Mesendoderm (in vitro differentiated cells): ENCODE results near the gene NBEA.

Experiments
- DNase-seq: peaks from one replicate; pipeline ENCODE4 v3.0.0; 2013
- H2AK5ac ChIP-seq: 2 replicates; pipeline ENCODE4 v1.6.1; 2013; ENCODE audit warnings: low read length, inconsistent platforms
- H2BK120ac ChIP-seq: 2 replicates; pipeline ENCODE4 v1.6.1; 2013; ENCODE audit warnings: low read depth, mild to moderate bottlenecking, low read length, moderate library complexity, mixed read lengths
- H2BK15ac ChIP-seq: replicated peaks from 2 replicates; pipeline ENCODE4 v1.6.1; 2013; ENCODE audit warnings: low read depth, mild to moderate bottlenecking, moderate library complexity
- H2BK5ac ChIP-seq: 2 replicates; pipeline ENCODE4 v1.6.1; 2013; ENCODE audit warnings: low read length, inconsistent platforms
- H3K18ac ChIP-seq: 2 replicates; pipeline ENCODE4 v1.6.1; 2013; ENCODE audit warnings: mild to moderate bottlenecking, low read length, mixed read lengths
- H3K23ac ChIP-seq: one replicate; pipeline ENCODE4 v1.6.1; 2013; ENCODE audit warnings: low read length
- H3K27ac ChIP-seq: 2 replicates; pipeline ENCODE4 v1.5.1; 2013; ENCODE audit warnings: low read depth, mild to moderate bottlenecking, inconsistent platforms, low read length, moderate library complexity
- H3K27me3 ChIP-seq: 2 replicates; pipeline ENCODE4 v1.6.1; 2013; ENCODE audit warnings: low read length, control low read depth, mild to moderate bottlenecking, inconsistent platforms; ENCODE audit not compliant: insufficient read depth, poor library complexity
- H3K36me3 ChIP-seq: 2 replicates; pipeline ENCODE4 v1.6.1; 2013; ENCODE audit warnings: low read length, inconsistent platforms; ENCODE audit not compliant: control insufficient read depth, insufficient read depth
- H3K4ac ChIP-seq: one replicate; pipeline ENCODE4 v1.6.1; 2013; ENCODE audit warnings: low read depth, mild to moderate bottlenecking, low read length, moderate library complexity
- H3K4me1 ChIP-seq: 2 replicates; pipeline ENCODE4 v1.6.1; 2013; ENCODE audit warnings: low read depth, low read length, inconsistent platforms; ENCODE audit not compliant: control insufficient read depth
- H3K4me2 ChIP-seq: 2 replicates; pipeline ENCODE4 v1.6.1; 2013; ENCODE audit warnings: low read length
- H3K4me3 ChIP-seq: 2 replicates; pipeline ENCODE4 v1.5.1; 2013; ENCODE audit warnings: mild to moderate bottlenecking, low read length
- H3K56ac ChIP-seq: one replicate; pipeline ENCODE4 v1.6.1; 2013; ENCODE audit warnings: low read length
- H3K79me1 ChIP-seq: 2 replicates; pipeline ENCODE4 v1.6.1; 2013; ENCODE audit warnings: low read length, inconsistent platforms
- H3K79me2 ChIP-seq: 2 replicates; pipeline ENCODE4 v1.6.1; 2013; ENCODE audit warnings: mild to moderate bottlenecking, low read length; ENCODE audit not compliant: control insufficient read depth, insufficient read depth
- H3K9ac ChIP-seq: 2 replicates; pipeline ENCODE4 v1.6.1; 2013; ENCODE audit warnings: low read length, inconsistent platforms
- H4K5ac ChIP-seq: one replicate; pipeline ENCODE4 v1.6.1; 2013; ENCODE audit warnings: low read length
- H4K8ac ChIP-seq: one replicate; pipeline ENCODE4 v1.6.1; 2013; ENCODE audit warnings: low read depth, mild to moderate bottlenecking, control low read depth, low read length, moderate library complexity
- WGBS: extraction: QIAGEN DNeasy Blood & Tissue Kit; methylation state at CpG from one replicate; pipeline ENCODE4 v1.1.7; 2013; ENCODE audit warnings: low lambda C conversion rate, missing lambda C conversion rate; ENCODE audit not compliant: insufficient coverage; ENCODE audit errors: extremely low coverage; 5-methylcytosine and 5-hydroxymethylcytosine counted together

Gene NBEA

DNA sequence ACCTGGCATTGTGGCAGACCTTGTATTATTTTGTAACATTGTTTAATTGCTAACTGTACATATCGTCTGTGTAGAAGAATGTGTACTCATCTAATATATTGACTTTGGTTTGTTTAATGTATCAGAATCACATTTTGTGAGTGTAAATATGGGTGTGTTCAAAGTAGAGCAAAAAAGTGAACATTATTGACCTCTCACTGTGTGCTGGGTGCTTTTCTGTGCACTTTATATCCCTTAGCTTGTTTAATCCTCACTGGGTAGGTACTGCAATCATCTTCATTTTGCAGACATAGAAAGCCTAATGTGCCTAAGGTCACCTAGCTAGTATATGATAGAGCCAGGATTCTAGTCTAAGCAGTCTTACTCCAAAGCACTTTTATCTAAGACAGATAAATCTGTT, 289.4 kb downstream of the NBEA start:
- no peaks in the 10 kb centered on the region for H3K4me1 ChIP-seq
- no CpG with 5 or more reads among the region's 1 CpG for WGBS

DNA sequence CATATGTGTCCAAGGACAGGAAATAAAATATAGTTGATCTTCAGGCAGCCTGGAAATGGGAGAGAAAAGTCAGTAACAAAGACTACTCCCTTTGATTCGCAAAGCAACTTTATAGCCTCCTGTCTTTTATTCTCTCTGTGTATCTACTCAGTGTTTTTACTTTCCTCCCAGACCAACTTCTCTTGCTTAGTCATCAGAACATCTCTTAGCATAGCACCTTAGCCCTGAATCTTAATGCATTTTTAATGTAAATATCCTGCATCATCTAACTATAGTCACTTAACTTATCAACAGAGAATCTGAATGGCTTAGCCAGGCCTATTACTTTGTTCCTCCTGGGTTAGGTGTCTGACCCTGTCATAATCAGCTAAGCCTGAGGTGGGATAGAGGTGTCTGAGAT, 296.2 kb downstream of the NBEA start:
- Histone ChIP-seq H3K4ac (no peak overlapping the region), H3K27ac (no peak overlapping the region), H3K18ac (no peak overlapping the region), H4K8ac (no peak overlapping the region), H4K5ac (no peak overlapping the region), H3K36me3 (no peaks in the 10 kb centered on the region), H3K9ac (no peak overlapping the region), H3K79me2 (no peaks in the 10 kb centered on the region), H3K23ac (no peak overlapping the region), H3K79me1 (no peaks in the 10 kb centered on the region), H3K4me2 (no peak overlapping the region), H3K4me1 (no peaks in the 10 kb centered on the region), H3K56ac (no peak overlapping the region), H2BK120ac (no peak overlapping the region), H3K4me3 (no peak overlapping the region), H2BK5ac (no peak overlapping the region), H2BK15ac (no peak overlapping the region), H3K27me3 (no peaks in the 10 kb centered on the region), H2AK5ac (no peak overlapping the region)
- no peak for DNase-seq
- WGBS = no CpG with 5 or more reads among the region's 1 CpG

More for the DNA sequence above, 289.4 kb downstream of the NBEA start:
- H3K9ac ChIP-seq = no peak overlapping the region
- H3K79me1 ChIP-seq = no peaks in the 10 kb centered on the region
- no peaks in the 10 kb centered on the region for H3K36me3 ChIP-seq
- H3K18ac ChIP-seq = no peak overlapping the region
- H3K27me3 ChIP-seq = no peaks in the 10 kb centered on the region
- no peaks in the 10 kb centered on the region for H3K79me2 ChIP-seq
- H3K56ac ChIP-seq = no peak overlapping the region
- H3K27ac ChIP-seq = no peak overlapping the region
- H3K4me3 ChIP-seq = no peak overlapping the region
- H2BK120ac ChIP-seq = no peak overlapping the region
- no peak for DNase-seq
- H2BK5ac ChIP-seq = no peak overlapping the region
- no peak overlapping the region for H3K4ac ChIP-seq
- no peak overlapping the region for H4K8ac ChIP-seq
- H2AK5ac ChIP-seq = no peak overlapping the region
- no peak overlapping the region for H3K4me2 ChIP-seq
- no peak overlapping the region for H3K23ac ChIP-seq
- H4K5ac ChIP-seq = no peak overlapping the region
- H2BK15ac ChIP-seq = no peak overlapping the region

DNA sequence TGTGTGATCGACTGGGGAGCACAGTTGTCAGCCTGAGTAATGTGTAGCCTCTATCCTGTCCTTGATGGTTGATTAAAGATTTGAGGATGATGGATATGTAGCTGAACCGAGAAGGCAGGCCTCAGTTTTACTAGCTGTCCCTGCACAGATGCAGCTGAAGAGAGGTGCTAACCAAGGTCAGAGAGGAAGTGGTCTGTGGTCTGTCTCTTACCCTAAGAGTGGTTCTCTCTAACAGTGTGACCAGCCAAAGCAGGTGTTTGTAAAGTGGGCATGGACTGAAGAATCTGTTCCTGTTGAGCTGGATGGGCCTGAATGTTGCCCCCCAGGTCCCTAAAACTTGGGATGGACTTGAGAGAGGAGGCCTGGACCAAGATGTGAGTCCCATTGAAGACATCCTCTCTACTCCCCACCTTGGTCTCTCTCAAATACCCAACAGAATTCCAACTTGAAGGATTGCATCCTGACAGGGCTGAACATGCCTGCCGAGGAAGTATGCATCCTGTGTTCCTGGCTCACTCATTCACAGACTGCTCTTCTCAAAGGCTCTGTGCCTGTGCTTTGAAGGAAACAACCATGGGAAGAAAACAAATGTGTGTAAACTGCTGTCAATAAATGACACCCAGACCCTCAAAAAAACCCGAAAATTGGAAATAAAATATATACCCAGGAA, 310.6 kb downstream of the NBEA start:
- Histone ChIP-seq H3K23ac (no peak overlapping the region), H4K5ac (no peak overlapping the region), H3K79me2 (no peaks in the 10 kb centered on the region), H3K36me3 (no peaks in the 10 kb centered on the region), H3K4ac (no peak overlapping the region), H3K18ac (no peak overlapping the region), H3K4me2 (no peak overlapping the region), H3K56ac (no peak overlapping the region), H3K9ac (no peak overlapping the region), H3K79me1 (no peaks in the 10 kb centered on the region), H3K27me3 (no peaks in the 10 kb centered on the region), H3K4me1 (no peaks in the 10 kb centered on the region), H3K27ac (no peak overlapping the region), H4K8ac (no peak overlapping the region), H3K4me3 (no peak overlapping the region), H2BK15ac (no peak overlapping the region), H2BK120ac (no peak overlapping the region), H2AK5ac (no peak overlapping the region), H2BK5ac (no peak overlapping the region)
- no CpG with 5 or more reads among the region's 4 CpGs for WGBS
- no peak for DNase-seq

DNA sequence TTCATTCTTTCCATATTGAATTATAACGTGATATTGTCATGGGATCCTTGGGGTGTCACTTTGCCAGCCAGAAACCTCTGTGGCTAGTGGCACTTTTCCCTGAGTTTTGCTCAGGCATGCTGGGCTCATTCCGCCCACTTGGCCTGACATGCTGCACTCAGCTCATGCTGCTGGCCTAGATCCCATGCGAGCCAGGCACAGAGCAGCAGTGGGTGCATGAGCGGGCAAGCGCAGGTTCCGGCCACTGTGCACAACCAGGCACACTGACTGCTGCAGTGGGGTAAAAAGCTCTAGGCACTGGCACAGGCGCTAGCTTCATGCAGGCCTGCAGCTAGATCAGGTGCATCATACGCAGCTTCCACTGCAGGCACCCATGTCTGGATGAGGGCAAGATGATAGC, 313.2 kb downstream of the NBEA start:
- no CpG with 5 or more reads among the region's 8 CpGs for WGBS
- DNase-seq = no peak

DNA sequence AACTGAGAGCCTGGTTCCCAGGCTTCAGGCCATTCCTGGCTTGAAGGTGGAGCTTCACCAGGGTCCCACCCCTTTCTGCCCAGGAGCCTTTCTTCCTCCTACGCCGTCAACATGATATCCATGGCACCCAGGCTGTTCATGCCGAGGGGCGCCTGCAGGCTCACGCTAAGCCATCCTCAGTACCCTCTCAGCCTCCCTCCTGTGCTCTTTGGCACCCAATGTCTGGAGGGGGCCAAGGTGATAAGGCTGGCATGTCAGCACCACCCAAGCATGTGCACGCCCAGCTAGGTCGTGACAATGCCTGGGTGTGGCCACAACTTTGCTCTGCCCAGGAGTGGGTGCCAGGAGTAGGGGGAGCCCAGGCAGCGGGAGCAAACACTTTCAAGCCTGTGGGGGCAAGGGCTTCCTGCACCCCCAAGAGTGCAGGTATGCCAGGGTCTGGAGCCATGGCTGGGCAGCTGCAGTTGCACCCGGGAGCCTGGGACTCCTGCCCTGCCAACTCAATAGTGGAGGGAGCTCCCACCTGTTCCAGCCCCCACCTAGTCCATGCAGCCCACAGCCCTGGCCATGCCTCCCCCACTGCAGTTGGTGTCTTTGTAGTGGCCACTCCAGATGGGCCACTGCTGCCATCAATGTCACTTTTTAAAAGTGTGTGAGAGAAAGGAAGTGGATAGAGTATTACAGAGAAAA, 314.5 kb downstream of the NBEA start:
- WGBS = no CpG with 5 or more reads among the region's 9 CpGs
- no peaks in the 10 kb centered on the region for H3K27me3 ChIP-seq

More for the DNA sequence above, 313.2 kb downstream of the NBEA start:
- no peak overlapping the region for H2BK120ac ChIP-seq
- H3K4me3 ChIP-seq = no peak overlapping the region
- no peak overlapping the region for H2AK5ac ChIP-seq
- no peak overlapping the region for H3K56ac ChIP-seq
- H3K4ac ChIP-seq = no peak overlapping the region
- no peak overlapping the region for H3K18ac ChIP-seq
- no peak overlapping the region for H4K5ac ChIP-seq
- H4K8ac ChIP-seq = no peak overlapping the region
- H3K27ac ChIP-seq = no peak overlapping the region
- H2BK5ac ChIP-seq = no peak overlapping the region
- no peak overlapping the region for H3K4me2 ChIP-seq
- H3K9ac ChIP-seq = no peak overlapping the region
- H3K23ac ChIP-seq = no peak overlapping the region
- no peaks in the 10 kb centered on the region for H3K79me1 ChIP-seq
- no peaks in the 10 kb centered on the region for H3K79me2 ChIP-seq
- H3K27me3 ChIP-seq = no peaks in the 10 kb centered on the region
- H3K36me3 ChIP-seq = no peaks in the 10 kb centered on the region
- H2BK15ac ChIP-seq = no peak overlapping the region
- no peaks in the 10 kb centered on the region for H3K4me1 ChIP-seq

DNA sequence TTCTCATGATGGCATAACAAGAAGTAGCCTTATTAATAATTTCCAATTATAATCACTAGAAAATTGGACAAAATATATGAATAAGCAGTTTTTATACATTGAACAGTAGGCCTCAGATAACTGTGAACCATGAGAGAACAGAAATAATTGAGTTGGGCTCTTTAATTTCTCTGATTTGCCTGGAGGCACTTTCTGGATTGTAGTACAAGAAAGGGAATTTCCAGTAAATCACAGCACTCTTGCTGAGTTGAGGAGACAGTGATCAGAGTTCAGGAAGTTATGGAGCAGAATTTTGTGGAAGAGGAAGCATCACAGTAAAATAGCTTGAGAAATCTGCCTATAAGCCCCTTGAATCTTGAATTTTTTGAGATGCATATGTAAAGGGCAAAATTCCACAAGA, 318.2 kb downstream of the NBEA start:
- no peaks in the 10 kb centered on the region for H3K36me3 ChIP-seq
- no peak for DNase-seq
- no peaks in the 10 kb centered on the region for H3K79me2 ChIP-seq
- no peaks in the 10 kb centered on the region for H3K27me3 ChIP-seq
- no peaks in the 10 kb centered on the region for H3K79me1 ChIP-seq
- H3K27ac ChIP-seq = no peak overlapping the region
- H3K4me1 ChIP-seq = no peaks in the 10 kb centered on the region
- H4K5ac ChIP-seq = no peak overlapping the region
- no peak overlapping the region for H4K8ac ChIP-seq
- H2BK120ac ChIP-seq = no peak overlapping the region
- H3K4ac ChIP-seq = no peak overlapping the region
- H3K4me2 ChIP-seq = no peak overlapping the region
- H2AK5ac ChIP-seq = no peak overlapping the region
- no peak overlapping the region for H3K18ac ChIP-seq
- H3K56ac ChIP-seq = no peak overlapping the region
- no peak overlapping the region for H3K4me3 ChIP-seq
- no peak overlapping the region for H2BK5ac ChIP-seq
- H2BK15ac ChIP-seq = no peak overlapping the region
- no peak overlapping the region for H3K23ac ChIP-seq
- no peak overlapping the region for H3K9ac ChIP-seq

More for the DNA sequence above, 314.5 kb downstream of the NBEA start:
- Histone ChIP-seq H2AK5ac (no peak overlapping the region), H3K4me2 (no peak overlapping the region), H3K18ac (no peak overlapping the region), H3K56ac (no peak overlapping the region), H3K4me3 (no peak overlapping the region), H2BK5ac (no peak overlapping the region), H2BK15ac (no peak overlapping the region), H3K79me2 (no peaks in the 10 kb centered on the region), H4K5ac (no peak overlapping the region), H3K79me1 (no peaks in the 10 kb centered on the region), H3K23ac (no peak overlapping the region), H3K36me3 (no peaks in the 10 kb centered on the region), H3K9ac (no peak overlapping the region), H3K4ac (no peak overlapping the region), H3K27ac (no peak overlapping the region), H2BK120ac (no peak overlapping the region), H3K4me1 (no peaks in the 10 kb centered on the region), H4K8ac (no peak overlapping the region)
- no peak for DNase-seq
